Mesenchymal stem cell (in vitro differentiated cells and primary cell): ENCODE data around the gene GAMT.
"Not testable (repeated sequence)": the region's sequence is repeated elsewhere in the genome, so short reads cannot be mapped to it uniquely, and the experiment has no call there.

Experiments used
- DNase-seq: peaks from one replicate; pipeline ENCODE4 v3.0.0-alpha.2; 2013
- H2AFZ ChIP-seq: one replicate; pipeline ENCODE4 v1.6.1; 2013; ENCODE audit warnings: low read depth, mild to moderate bottlenecking, control low read depth, inconsistent platforms, low read length, moderate library complexity
- H2AK5ac ChIP-seq: 2 replicates; pipeline ENCODE4 v1.6.1; 2013; ENCODE audit warnings: low read length, moderate library complexity, mild to moderate bottlenecking, inconsistent platforms; ENCODE audit not compliant: severe bottlenecking
- H2BK120ac ChIP-seq: one replicate; pipeline ENCODE4 v1.6.1; 2013; ENCODE audit warnings: low read depth, mild to moderate bottlenecking, inconsistent platforms, low read length, moderate library complexity
- H2BK12ac ChIP-seq, 2 experiments: one replicate each; pipeline ENCODE4 v1.6.1; 2013; ENCODE audit warnings: inconsistent platforms in 2 of 2, low read length in 2 of 2, mild to moderate bottlenecking in 2 of 2, moderate library complexity in 2 of 2, control low read depth in 1 of 2
- H2BK15ac ChIP-seq: one replicate; pipeline ENCODE4 v1.6.1; 2013; ENCODE audit warnings: mild to moderate bottlenecking, low read depth, inconsistent platforms; ENCODE audit not compliant: poor library complexity, severe bottlenecking
- H2BK5ac ChIP-seq: 2 replicates; pipeline ENCODE4 v1.6.1; 2013; ENCODE audit warnings: low read depth, mild to moderate bottlenecking, low read length, control low read depth, inconsistent platforms; ENCODE audit not compliant: poor library complexity, severe bottlenecking
- H3K14ac ChIP-seq, 2 experiments: one replicate each; pipeline ENCODE4 v1.6.1; 2013; ENCODE audit warnings: inconsistent platforms in 2 of 2, low read length in 2 of 2, control low read depth in 1 of 2, mild to moderate bottlenecking in 1 of 2, moderate library complexity in 1 of 2
- H3K18ac ChIP-seq, 2 experiments: one replicate each; pipeline ENCODE4 v1.6.1; 2013; ENCODE audit warnings: inconsistent platforms in 2 of 2, low read length in 2 of 2, control low read depth in 1 of 2, low read depth in 1 of 2, mild to moderate bottlenecking in 1 of 2
- H3K23ac ChIP-seq, 2 experiments: one replicate each; pipeline ENCODE4 v1.6.1; 2013; ENCODE audit warnings: inconsistent platforms in 2 of 2, low read length in 2 of 2, mild to moderate bottlenecking in 2 of 2, moderate library complexity in 2 of 2, control low read depth in 1 of 2
- H3K27ac ChIP-seq: 2 replicates; pipeline ENCODE4 v1.5.1; 2013; ENCODE audit warnings: mild to moderate bottlenecking, moderate library complexity, low read length, control low read depth, inconsistent platforms; ENCODE audit not compliant: poor library complexity, severe bottlenecking
- H3K27me3 ChIP-seq, 2 experiments: 2 replicates each; pipeline versions ENCODE4 v1.6.1 to v1.7.0; 2013; ENCODE audit warnings: low read length in 2 of 2, mild to moderate bottlenecking in 2 of 2, moderate library complexity in 2 of 2, control low read depth in 1 of 2, inconsistent platforms in 1 of 2; ENCODE audit not compliant: control insufficient read depth in 1 of 2, insufficient read depth in 1 of 2
- H3K36me3 ChIP-seq, 2 experiments: 2 replicates each; pipeline versions ENCODE4 v1.6.1 to v1.7.0; 2013; ENCODE audit warnings: low read length in 2 of 2, control low read depth in 1 of 2, inconsistent platforms in 1 of 2, low read depth in 1 of 2, mild to moderate bottlenecking in 1 of 2; ENCODE audit not compliant: insufficient read depth in 2 of 2, control insufficient read depth in 1 of 2
- H3K4ac ChIP-seq, 2 experiments: one replicate each; pipeline ENCODE4 v1.6.1; 2013; ENCODE audit warnings: inconsistent platforms in 2 of 2, low read length in 2 of 2, mild to moderate bottlenecking in 2 of 2, moderate library complexity in 2 of 2, control low read depth in 1 of 2, low read depth in 1 of 2
- H3K4me1 ChIP-seq: 2 replicates; pipeline ENCODE4 v1.6.1; 2013; ENCODE audit warnings: low read depth, low read length, control low read depth; ENCODE audit not compliant: control insufficient read depth, insufficient read depth
- H3K4me2 ChIP-seq: 2 replicates; pipeline ENCODE4 v1.6.1; 2013; ENCODE audit warnings: low read length, mild to moderate bottlenecking, inconsistent platforms; ENCODE audit not compliant: poor library complexity, severe bottlenecking
- H3K4me3 ChIP-seq, 2 experiments: 2 replicates each; pipeline versions ENCODE4 v1.5.1 to v1.7.0; 2013; ENCODE audit warnings: low read length in 2 of 2, mild to moderate bottlenecking in 2 of 2, control low read depth in 1 of 2, low read depth in 1 of 2; ENCODE audit not compliant: insufficient read depth in 1 of 2
- H3K79me1 ChIP-seq: replicated peaks from 2 replicates; pipeline ENCODE4 v1.6.1; 2013; ENCODE audit warnings: mild to moderate bottlenecking, control low read depth, low read length, inconsistent platforms; ENCODE audit not compliant: poor library complexity, severe bottlenecking
- H3K9ac ChIP-seq: 2 replicates; pipeline ENCODE4 v1.7.0; 2013; ENCODE audit warnings: mild to moderate bottlenecking, low read length, moderate library complexity
- H3K9me3 ChIP-seq: 2 replicates; pipeline ENCODE4 v1.7.0; 2013; ENCODE audit warnings: mild to moderate bottlenecking, low read length; ENCODE audit not compliant: control insufficient read depth
- H4K8ac ChIP-seq: one replicate; pipeline ENCODE4 v1.6.1; 2013; ENCODE audit warnings: inconsistent platforms, mild to moderate bottlenecking, low read length, moderate library complexity
- H4K91ac ChIP-seq: one replicate; pipeline ENCODE4 v1.6.1; 2013; ENCODE audit warnings: mild to moderate bottlenecking, low read length, inconsistent platforms
- WGBS: methylation state at CpG from one replicate; pipeline ENCODE4 v1.1.7; 2013; ENCODE audit warnings: mixed read lengths; 5-methylcytosine and 5-hydroxymethylcytosine counted together

The GAMT gene

DNA sequence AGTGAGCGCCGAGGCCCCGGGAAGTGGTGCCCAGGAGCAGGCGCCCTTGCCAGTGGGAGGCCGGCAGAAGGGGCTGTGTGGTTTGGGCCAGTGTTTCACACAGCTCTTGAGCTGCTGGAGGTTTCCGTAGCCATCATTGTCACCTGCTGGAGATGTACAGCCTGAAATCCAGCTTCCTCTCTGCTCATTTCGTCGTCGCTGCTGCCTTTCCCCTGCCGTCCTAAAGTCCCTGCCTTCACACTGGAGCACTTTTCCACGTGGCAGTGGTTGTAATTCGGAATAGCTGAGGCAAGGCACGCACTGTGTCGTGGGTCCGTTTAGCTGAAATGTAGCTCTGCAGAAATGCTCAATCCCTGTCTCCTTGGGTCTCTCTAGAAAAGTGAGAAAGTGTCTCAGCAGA lies 19.2 kb upstream of the GAMT start:
- no peak for DNase-seq
- Histone ChIP-seq H2BK120ac (no peak overlapping the region), H3K27me3 (no peaks in the 10 kb centered on the region), H4K91ac (peak overlapping the region; percentile 27), H3K4me1 (peaks cover 50% of the 10 kb centered on the region), H4K8ac (peak overlapping the region; percentile 23), H3K14ac (no peak overlapping the region), H3K4ac (no peak overlapping the region), H3K23ac (no peak overlapping the region), H3K18ac (no peak overlapping the region), H3K9me3 (no peaks in the 10 kb centered on the region), H3K36me3 (peaks cover 68 to 90% of the 10 kb centered on the region in 2 experiments), H3K4me2 (no peak overlapping the region), H2AK5ac (no peak overlapping the region), H2AFZ (no peak overlapping the region), H3K27ac (no peak overlapping the region), H2BK15ac (no peak overlapping the region), H3K79me1 (peaks cover 26% of the 10 kb centered on the region), H2BK5ac (no peak overlapping the region), H3K4me3 (peak overlapping the region in 1 of 2 experiments; percentile 11), H3K9ac (no peak overlapping the region), H2BK12ac (no peak overlapping the region)
- 96% methylated on average over 15 of the region's 15 CpGs for WGBS

GRCh38 chr19:1420085-1420484 lies 18.7 kb upstream of the GAMT start:
- WGBS = over 99% methylated on average over 21 of the region's 43 CpGs
- not testable (repeated sequence) for H4K91ac ChIP-seq, H2BK15ac ChIP-seq

DNA sequence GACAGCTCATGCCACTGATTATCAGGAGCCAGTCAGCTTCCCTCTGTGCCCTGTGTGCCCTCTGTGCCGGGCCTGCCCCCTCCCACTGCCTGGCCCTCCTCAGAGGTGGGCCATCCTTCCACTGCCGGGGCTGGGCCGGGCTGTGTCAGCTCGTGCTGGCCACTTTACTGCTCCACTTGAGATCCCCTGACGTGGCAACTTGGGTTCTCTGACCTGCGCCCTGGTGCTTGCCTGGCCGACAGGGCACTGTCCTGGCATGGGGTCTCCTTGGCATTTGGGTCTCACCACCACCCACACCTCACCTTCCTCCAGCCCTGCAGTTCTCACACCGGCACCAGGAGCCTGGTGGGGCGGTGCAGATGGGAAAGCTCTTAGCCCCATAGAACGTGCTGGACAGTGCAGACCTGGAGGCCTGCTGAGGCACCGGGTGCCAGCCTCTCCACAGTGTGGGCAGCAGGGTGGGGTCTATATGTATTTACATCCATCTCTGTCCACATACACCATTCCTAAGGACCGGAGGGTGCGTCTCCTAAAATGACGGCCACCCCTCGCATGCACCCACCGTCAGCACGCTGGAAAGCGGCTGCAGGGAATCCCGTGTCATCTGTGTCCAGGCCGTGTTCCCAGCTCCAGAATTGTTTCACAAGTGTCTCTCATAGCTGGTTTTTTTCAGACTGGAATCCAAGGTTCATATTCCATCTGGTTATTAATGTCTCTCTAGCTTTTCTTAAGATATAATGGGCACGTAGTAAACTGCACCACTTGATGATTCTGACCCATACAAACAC lies 17.8 kb upstream of the GAMT start:
- H3K9ac ChIP-seq = no peak overlapping the region

More at GRCh38 chr19:1420085-1420484, 18.7 kb upstream of the GAMT start:
- not testable (repeated sequence) for H3K27ac ChIP-seq, H3K4me3 ChIP-seq, H3K27me3 ChIP-seq, H2AFZ ChIP-seq, H2BK12ac ChIP-seq, H3K4me2 ChIP-seq, H3K9ac ChIP-seq, H3K18ac ChIP-seq, H3K9me3 ChIP-seq, H3K14ac ChIP-seq, H2AK5ac ChIP-seq, H3K4ac ChIP-seq, DNase-seq, H2BK5ac ChIP-seq, H2BK120ac ChIP-seq, H3K23ac ChIP-seq, H4K8ac ChIP-seq
- Histone ChIP-seq H3K79me1 (peaks cover 21% of the 10 kb centered on the region), H3K36me3 (peaks cover 62 to 85% of the 10 kb centered on the region in 2 experiments), H3K4me1 (peaks cover 51% of the 10 kb centered on the region)

DNA sequence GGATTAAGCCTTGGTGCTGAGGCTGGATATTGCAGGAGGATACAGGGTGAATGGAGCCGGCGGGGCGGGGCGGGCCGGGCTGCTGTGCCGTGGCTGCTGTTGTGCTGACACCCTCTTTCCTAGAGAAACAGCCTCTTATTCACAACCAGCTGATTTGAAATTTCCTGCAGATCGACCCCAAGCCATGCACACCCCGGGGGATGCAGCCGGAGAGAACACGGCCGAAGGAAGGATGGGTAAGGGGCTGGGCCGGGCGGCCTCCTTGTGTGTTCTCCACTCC lies 17.1 kb upstream of the GAMT start:
- Histone ChIP-seq H3K4me3 (no peak overlapping the region), H3K27ac (no peak overlapping the region), H2BK120ac (no peak overlapping the region), H2BK15ac (no peak overlapping the region), H3K9ac (no peak overlapping the region), H3K4ac (no peak overlapping the region), H2BK12ac (no peak overlapping the region), H3K36me3 (peaks cover 57 to 73% of the 10 kb centered on the region in 2 experiments), H3K79me1 (peaks cover 13% of the 10 kb centered on the region), H3K4me2 (no peak overlapping the region), H2AFZ (no peak overlapping the region), H3K27me3 (no peaks in the 10 kb centered on the region), H3K18ac (no peak overlapping the region), H4K91ac (no peak overlapping the region), H2BK5ac (no peak overlapping the region), H3K23ac (no peak overlapping the region), H3K4me1 (peaks cover 47% of the 10 kb centered on the region), H3K9me3 (no peaks in the 10 kb centered on the region), H4K8ac (no peak overlapping the region), H3K14ac (no peak overlapping the region), H2AK5ac (no peak overlapping the region)
- no peak for DNase-seq
- 96% methylated on average over 12 of the region's 13 CpGs for WGBS

More for the DNA sequence above, 17.8 kb upstream of the GAMT start:
- Histone ChIP-seq H3K23ac (no peak overlapping the region), H3K9me3 (no peaks in the 10 kb centered on the region), H2BK12ac (no peak overlapping the region), H2AFZ (no peak overlapping the region), H2BK120ac (no peak overlapping the region), H3K4me3 (no peak overlapping the region), H3K36me3 (peaks cover 60 to 75% of the 10 kb centered on the region in 2 experiments), H3K4ac (no peak overlapping the region), H3K14ac (no peak overlapping the region), H3K4me1 (peaks cover 49% of the 10 kb centered on the region), H4K91ac (no peak overlapping the region), H2AK5ac (no peak overlapping the region), H3K27ac (no peak overlapping the region), H3K27me3 (no peaks in the 10 kb centered on the region), H4K8ac (no peak overlapping the region), H3K18ac (no peak overlapping the region), H2BK5ac (no peak overlapping the region), H2BK15ac (no peak overlapping the region), H3K79me1 (peaks cover 15% of the 10 kb centered on the region), H3K4me2 (no peak overlapping the region)
- 98% methylated on average over 17 of the region's 21 CpGs for WGBS
- no peak for DNase-seq
